T-helper 2 cell treated with Interferon-gamma antibody and Interleukin-4, amounts not matched to agents 100 ng/mL and 5 ng/mL, for 36 hours (primary cell): ENCODE measurements around the gene DENND1A. TPM values are rescaled to one million over a fixed set of nuclear protein-coding genes. Genes with fewer than 3 reads are reported as not detected.

ENCODE experiments used
- intact Hi-C: fragments of 100-400 bp; cut with micrococcal nuclease; formaldehyde crosslinking; loops from one replicate; pipeline ENCODE4 v1.15.1; 2023
- total RNA-seq: library from RNA; stranded (reverse); gene quantifications from 2 replicates; pipeline ENCODE4 v1.2.3, GENCODE V29; 2022

Gene DENND1A
- total RNA-seq, 1 donor from 2014 or later = 13.1 TPM

DNA sequence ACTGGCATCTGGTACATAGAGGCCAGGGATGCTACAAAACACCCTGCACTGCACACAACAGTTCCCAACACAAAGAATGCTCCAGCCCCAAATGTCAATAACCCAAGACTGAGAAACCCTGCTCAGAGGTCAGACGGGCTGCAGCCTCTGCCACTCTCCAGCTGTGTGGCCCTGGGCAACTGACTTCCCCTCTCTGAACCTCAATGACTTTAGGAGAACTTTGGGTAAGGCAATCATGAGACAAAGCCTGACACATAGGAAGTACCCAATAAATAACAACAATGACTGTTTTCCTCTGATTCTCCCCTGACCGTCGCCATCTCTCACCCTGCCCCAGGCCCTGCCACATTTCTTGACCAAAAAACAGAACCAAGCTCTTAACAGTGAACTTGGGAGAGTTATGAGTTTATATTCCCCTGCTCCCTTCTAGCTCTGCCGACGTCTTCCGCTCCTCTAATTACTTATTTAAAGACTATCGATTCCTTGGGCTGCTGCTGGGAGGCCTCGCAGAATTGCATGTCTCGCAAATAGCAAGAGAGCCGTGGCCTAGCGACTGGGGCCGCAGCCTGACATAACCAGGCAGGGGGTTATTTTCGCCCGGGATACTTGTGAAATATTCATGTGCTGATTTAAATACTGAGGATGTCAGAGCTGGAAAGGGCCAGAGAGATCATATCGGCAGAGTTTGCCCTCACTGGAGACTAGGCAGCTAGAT, 598.4 kb downstream of the DENND1A start:
- intact Hi-C loops = no loop called here

Other genes starting within 250 kb of the DENND1A start
- gene LHX2, start 81.6 kb upstream of the DENND1A start, total RNA-seq = not detected in 2 replicates